ENCODE results near the gene PPA1.

GRCh38 chr10:70266056-70266455 lies 32.8 kb upstream of the PPA1 start:
- TF ChIP-seq CTCF (IDR thresholded peaks at IDR 0.05) (no peak), POLR2A (IDR thresholded peaks at IDR 0.05) (no peak)

Data from thyroid gland (tissue), 4 donors.